Esophagus (tissue), 2 donors: ENCODE results near the gene TIGIT. TPM values are rescaled to one million over a fixed set of nuclear protein-coding genes. Genes with fewer than 3 reads are reported as not detected.

Source experiments
- H3K27ac ChIP-seq, 2 donors: one replicate each; pipeline ENCODE4 v1.5.1; 2013; ENCODE audit warnings: low read depth in 2 of 2, mild to moderate bottlenecking in 2 of 2, inconsistent platforms in 1 of 2, low read length in 1 of 2, moderate library complexity in 1 of 2
- H3K27me3 ChIP-seq, 2 donors: one replicate each; pipeline ENCODE4 v1.6.1; 2013; ENCODE audit warnings: low read length in 2 of 2, control low read depth in 1 of 2, mild to moderate bottlenecking in 1 of 2; ENCODE audit not compliant: insufficient read depth in 2 of 2, control insufficient read depth in 1 of 2
- H3K36me3 ChIP-seq, 2 donors: one replicate each; pipeline ENCODE4 v1.6.1; 2013; ENCODE audit warnings: low read length in 1 of 2; ENCODE audit not compliant: control insufficient read depth in 2 of 2, insufficient read depth in 2 of 2
- H3K4me1 ChIP-seq, 2 donors: one replicate each; pipeline ENCODE4 v1.6.1; 2013; ENCODE audit warnings: low read length in 1 of 2; ENCODE audit not compliant: control insufficient read depth in 2 of 2, insufficient read depth in 2 of 2
- H3K4me3 ChIP-seq, 2 donors: one replicate each; pipeline ENCODE4 v1.5.1; 2013; ENCODE audit warnings: low read length in 2 of 2, mild to moderate bottlenecking in 2 of 2, low read depth in 1 of 2, moderate library complexity in 1 of 2
- H3K9me3 ChIP-seq, 2 donors: one replicate each; pipeline ENCODE4 v1.6.1; 2013; ENCODE audit warnings: mild to moderate bottlenecking in 2 of 2, low read depth in 1 of 2, low read length in 1 of 2, moderate library complexity in 1 of 2; ENCODE audit not compliant: control insufficient read depth in 2 of 2, insufficient read depth in 1 of 2
- WGBS, 2 donors: extraction: QIAGEN DNeasy Blood & Tissue Kit; methylation state at CpG; one replicate each; pipeline ENCODE4 v1.1.7; 2013; 5-methylcytosine and 5-hydroxymethylcytosine counted together
- polyA plus RNA-seq, 2 donors: library from polyadenylated mRNA; stranded (reverse); fragments of 200-250 nt; gene quantifications; one replicate each; pipeline ENCODE4 v1.2.3, GENCODE V29; 2013
- donor health status: healthy with polysubstance abuse.
- donor health status: Bipolar disorder and iron deficiency.

Gene TIGIT
- polyA plus RNA-seq, 2 donors, result 0.39 to 0.41 TPM

- WGBS, 2 donors, result 77% methylated on average over 3 of the region's 3 CpGs
- H3K4me1 ChIP-seq, result no peaks in the 10 kb centered on the region
- no peaks in the 10 kb centered on the region for H3K36me3 ChIP-seq
- H3K4me3 ChIP-seq, result no peak overlapping the region
- H3K9me3 ChIP-seq, result no peaks in the 10 kb centered on the region
- H3K27me3 ChIP-seq, result no peaks in the 10 kb centered on the region
- no peak overlapping the region for H3K27ac ChIP-seq
Observed at GRCh38 chr3:114328345-114328744, 34.5 kb downstream of the TIGIT start.

DNA sequence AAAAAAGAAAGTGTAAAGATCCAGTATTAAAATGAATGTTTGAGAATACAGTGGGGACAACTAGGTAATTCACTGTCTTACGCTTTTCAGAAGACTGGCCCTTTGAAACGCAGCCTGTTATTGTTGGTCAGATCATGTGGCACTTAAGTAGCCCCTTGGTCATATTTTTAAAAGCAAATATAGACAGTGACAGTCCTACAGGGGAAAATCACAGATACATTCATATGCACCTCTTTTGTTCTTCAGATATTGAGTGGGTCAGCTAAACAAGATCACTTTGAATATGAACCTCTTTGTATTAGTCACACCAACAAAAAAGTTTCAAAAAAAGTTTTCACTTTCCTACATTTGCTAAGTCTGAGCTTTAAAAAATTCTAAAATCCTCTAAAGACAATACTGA, 36.0 kb downstream of the TIGIT start:
- H3K36me3 ChIP-seq, result no peaks in the 10 kb centered on the region
- no peak overlapping the region for H3K27ac ChIP-seq
- H3K4me3 ChIP-seq, result no peak overlapping the region
- WGBS, 2 donors, result 91 to 95% methylated on average over 2 of the region's 2 CpGs
- H3K27me3 ChIP-seq, result no peaks in the 10 kb centered on the region
- no peaks in the 10 kb centered on the region for H3K4me1 ChIP-seq
- H3K9me3 ChIP-seq, result no peaks in the 10 kb centered on the region

DNA sequence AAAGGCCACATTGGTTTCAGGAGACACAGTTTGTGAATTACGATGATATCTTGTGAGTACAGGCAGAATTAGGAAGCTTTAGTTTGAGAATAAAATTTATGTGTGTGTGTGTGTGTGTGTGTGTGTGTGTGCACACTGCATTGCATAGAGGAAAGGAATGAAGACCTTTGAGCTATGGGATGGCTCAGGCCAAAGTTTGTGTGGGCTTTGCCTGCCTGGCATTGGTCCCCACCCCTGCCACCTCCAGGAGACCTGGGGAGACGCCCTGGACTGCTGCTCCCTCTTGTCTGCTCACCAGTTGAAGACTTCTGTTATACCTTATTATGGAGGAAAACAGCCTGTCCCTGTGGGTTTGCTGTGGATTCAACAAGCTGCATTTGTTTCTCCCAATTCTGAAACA, 37.2 kb downstream of the TIGIT start:
- H3K4me1 ChIP-seq, result no peaks in the 10 kb centered on the region
- no peak overlapping the region for H3K27ac ChIP-seq
- 92 to 97% methylated on average over 2 of the region's 2 CpGs for WGBS, 2 donors
- H3K9me3 ChIP-seq, result no peaks in the 10 kb centered on the region
- no peaks in the 10 kb centered on the region for H3K36me3 ChIP-seq
- no peaks in the 10 kb centered on the region for H3K27me3 ChIP-seq
- no peak overlapping the region for H3K4me3 ChIP-seq

DNA sequence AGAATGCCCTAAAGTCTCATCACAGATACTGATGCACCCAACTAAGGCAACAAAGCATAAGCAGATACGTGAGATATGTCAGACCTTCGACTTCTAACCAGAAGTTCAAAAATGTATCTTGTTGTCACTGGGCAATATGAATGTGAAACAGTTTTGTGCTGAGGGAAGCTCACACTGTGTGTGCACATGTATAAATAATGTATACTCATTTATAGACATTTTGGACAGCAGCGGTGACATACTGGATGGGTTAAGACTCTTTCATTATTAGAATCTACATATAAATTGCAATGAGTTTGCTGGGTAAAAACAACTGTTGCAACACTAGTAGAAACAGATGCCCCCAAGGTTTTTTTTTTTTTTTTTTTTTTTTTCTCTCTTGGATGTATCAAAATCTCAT, 37.9 kb downstream of the TIGIT start:
- Histone ChIP-seq H3K4me3 (no peak overlapping the region), H3K36me3 (no peaks in the 10 kb centered on the region), H3K9me3 (no peaks in the 10 kb centered on the region), H3K4me1 (no peaks in the 10 kb centered on the region), H3K27me3 (no peaks in the 10 kb centered on the region), H3K27ac (no peak overlapping the region)
- WGBS, 2 donors, result 86 to 95% methylated on average over 3 of the region's 3 CpGs

- Histone ChIP-seq H3K9me3 (no peaks in the 10 kb centered on the region), H3K27ac (no peak overlapping the region), H3K36me3 (no peaks in the 10 kb centered on the region), H3K4me3 (no peak overlapping the region), H3K4me1 (no peaks in the 10 kb centered on the region), H3K27me3 (no peaks in the 10 kb centered on the region)
- 85 to 89% methylated on average over 5 of the region's 5 CpGs for WGBS, 2 donors
Observed at GRCh38 chr3:114332342-114333179, 38.7 kb downstream of the TIGIT start.

GRCh38 chr3:114333180-114333922, 39.5 kb downstream of the TIGIT start:
- H3K4me3 ChIP-seq, result no peak overlapping the region
- WGBS, 2 donors, result 68 to 72% methylated on average over 4 of the region's 4 CpGs
- peaks cover 0 to 4% of the 10 kb centered on the region in 2 donors for H3K36me3 ChIP-seq
- no peak overlapping the region for H3K27ac ChIP-seq
- H3K4me1 ChIP-seq, result no peaks in the 10 kb centered on the region
- no peaks in the 10 kb centered on the region for H3K9me3 ChIP-seq
- H3K27me3 ChIP-seq, result no peaks in the 10 kb centered on the region

- no peak overlapping the region for H3K27ac ChIP-seq
- no peaks in the 10 kb centered on the region for H3K4me1 ChIP-seq
- WGBS, 2 donors, result 95% methylated on average over 2 of the region's 2 CpGs
- no peak overlapping the region for H3K4me3 ChIP-seq
- no peaks in the 10 kb centered on the region for H3K27me3 ChIP-seq
- peaks cover under 1 to 4% of the 10 kb centered on the region in 2 donors for H3K36me3 ChIP-seq
- H3K9me3 ChIP-seq, result no peaks in the 10 kb centered on the region
Observed at GRCh38 chr3:114333923-114334240, 40.1 kb downstream of the TIGIT start.

- Histone ChIP-seq H3K9me3 (no peaks in the 10 kb centered on the region), H3K4me3 (no peak overlapping the region), H3K27ac (no peak overlapping the region), H3K27me3 (no peaks in the 10 kb centered on the region), H3K4me1 (no peaks in the 10 kb centered on the region), H3K36me3 (peaks cover 2 to 8% of the 10 kb centered on the region in 2 donors)
- WGBS, 2 donors, result 93 to 100% methylated on average over 1 of the region's 1 CpG
Observed at GRCh38 chr3:114336122-114336697, 42.4 kb downstream of the TIGIT start.

DNA sequence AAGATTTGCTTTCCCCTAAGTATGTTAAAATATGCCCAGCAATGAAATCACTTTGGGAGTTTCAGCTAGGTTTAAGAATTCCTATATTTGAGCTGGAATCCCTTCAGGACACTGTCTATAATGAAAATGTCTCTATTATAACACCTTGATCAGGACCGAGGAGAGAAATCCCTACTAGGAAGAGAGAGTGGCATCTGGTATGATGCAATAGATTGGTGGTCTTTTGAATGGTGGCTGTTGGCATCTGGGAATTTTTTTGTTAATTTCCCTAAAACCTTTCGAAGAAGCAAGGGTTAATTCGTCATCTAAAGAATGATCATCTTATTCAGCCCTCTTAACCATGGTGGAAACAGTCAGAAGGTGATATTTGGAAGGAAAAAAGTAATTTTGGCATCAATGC, 43.0 kb downstream of the TIGIT start:
- no peak overlapping the region for H3K4me3 ChIP-seq
- H3K9me3 ChIP-seq, result no peaks in the 10 kb centered on the region
- peaks cover 2 to 8% of the 10 kb centered on the region in 2 donors for H3K36me3 ChIP-seq
- no peaks in the 10 kb centered on the region for H3K27me3 ChIP-seq
- WGBS, 2 donors, result 88 to 92% methylated on average over 3 of the region's 3 CpGs
- no peaks in the 10 kb centered on the region for H3K4me1 ChIP-seq
- no peak overlapping the region for H3K27ac ChIP-seq
